HCT116 (cell line): ENCODE measurements around the gene DRD4. TPM values are rescaled to one million over a fixed set of nuclear protein-coding genes. Genes with fewer than 3 reads are reported as not detected.

Experiments
- ATAC-seq: fragments of 200-7000 bp; cut with Tn5 transposase; 2 replicates; pipeline ENCODE4 v1.9.1; 2020; ENCODE audit warnings: mild to moderate bottlenecking, moderate library complexity
- BruUV-seq: library from RNA; stranded (reverse); fragments of 400-500 nt; replicated peaks from 2 replicates; lab custom pipeline; 2021; lab: Mats Ljungman, UMichigan
- CTCF ChIA-PET: fragments of 300-600 bp; sonication (Branson Sonifier 250); formaldehyde crosslinking; loops from one replicate; lab custom pipeline; 2021; ENCODE audit warnings: antibody characterized with exemption; lab: Charles Lee
- POLR2A ChIA-PET: fragments of 300-600, 350-600 bp; sonication (Branson Sonifier 250); formaldehyde crosslinking; loops from one replicate; lab custom pipeline; 2021; ENCODE audit warnings: antibody characterized with exemption; lab: Charles Lee
- RAD21 ChIA-PET, 2 experiments: fragments of 300-600 bp; sonication (Branson Sonifier 250); formaldehyde crosslinking; loops; one replicate each; lab custom pipeline; 2023; ENCODE audit warnings: low total read pairs in 2 of 2; ENCODE audit not compliant: uncharacterized antibody in 2 of 2, unreplicated experiment in 2 of 2, low non-redundant PET in 1 of 2; lab: Charles Lee
- DNase-seq: peaks from one replicate; pipeline ENCODE4 v3.0.0-alpha.2; 2010; ENCODE audit warnings: low read depth, low spot score
- H2AFZ ChIP-seq: fragments of 200-600 bp; shearing (Covaris generic), sonication (generic); 2 replicates; pipeline ENCODE4 v1.6.1; 2017; ENCODE audit warnings: low read depth, mixed run types, mixed read lengths, antibody characterized with exemption, low read length; ENCODE audit not compliant: poor library complexity, severe bottlenecking
- H3K27ac ChIP-seq: 2 replicates; pipeline ENCODE4 v1.5.1; 2012; ENCODE audit warnings: low read depth, low read length
- H3K27me3 ChIP-seq: fragments of 200-600 bp; sonication (generic); 2 replicates; pipeline ENCODE4 v1.6.1; 2016; ENCODE audit warnings: mixed run types, low read length, mixed read lengths; ENCODE audit not compliant: insufficient read depth
- H3K36me3 ChIP-seq, 2 experiments: fragments of 200-500 bp in 1 of 2; fragments of 200-600 bp in 1 of 2; sonication (Bioruptor generic) in 1 of 2; sonication (generic) in 1 of 2; 2 replicates each; pipeline versions ENCODE4 v1.5.1 to v1.6.1; 2014 to 2016; ENCODE audit warnings: low read length in 2 of 2, inconsistent platforms in 1 of 2, mixed read lengths in 1 of 2, mixed run types in 1 of 2; ENCODE audit not compliant: insufficient read depth in 2 of 2, control insufficient read depth in 1 of 2
- H3K4me1 ChIP-seq, 2 experiments: fragments of 200-600 bp in 1 of 2; sonication (generic) in 1 of 2; 2 replicates each; pipeline versions ENCODE4 v1.5.1 to v1.6.1; 2012 to 2017; ENCODE audit warnings: low read length in 2 of 2, inconsistent platforms in 1 of 2, mild to moderate bottlenecking in 1 of 2, mixed read lengths in 1 of 2, mixed run types in 1 of 2, moderate library complexity in 1 of 2; ENCODE audit not compliant: insufficient read depth in 2 of 2, control insufficient read depth in 1 of 2
- H3K4me2 ChIP-seq: fragments of 200-600 bp; sonication (generic); 2 replicates; pipeline ENCODE4 v1.6.1; 2017; ENCODE audit warnings: mixed run types, low read length, mixed read lengths
- H3K4me3 ChIP-seq, 2 experiments: fragments of 200-600 bp in 1 of 2; sonication (generic) in 1 of 2; replicated peaks in 1 of 2; 2 replicates each; pipeline ENCODE4 v1.5.1; 2011 to 2016; ENCODE audit warnings: low read length in 2 of 2, control low read depth in 1 of 2, low read depth in 1 of 2, mild to moderate bottlenecking in 1 of 2, mixed read lengths in 1 of 2, mixed run types in 1 of 2
- H3K79me2 ChIP-seq: fragments of 200-600 bp; sonication (generic); 2 replicates; pipeline ENCODE4 v1.6.1; 2017; ENCODE audit warnings: mild to moderate bottlenecking, mixed run types, low read length, moderate library complexity, mixed read lengths; ENCODE audit not compliant: insufficient read depth
- H3K9ac ChIP-seq: fragments of 200-600 bp; sonication (generic); 2 replicates; pipeline ENCODE4 v1.6.1; 2016; ENCODE audit warnings: low read length, mixed read lengths
- H3K9me2 ChIP-seq: fragments of 200-600 bp; sonication (generic), shearing (Covaris generic); 2 replicates; pipeline ENCODE4 v1.6.1; 2017; ENCODE audit warnings: mixed run types, mild to moderate bottlenecking, moderate library complexity; ENCODE audit not compliant: insufficient read depth
- H3K9me3 ChIP-seq, 2 experiments: fragments of 200-500 bp in 1 of 2; fragments of 200-600 bp in 1 of 2; sonication (Bioruptor generic) in 1 of 2; sonication (generic) in 1 of 2; 2 replicates each; pipeline ENCODE4 v1.6.1; 2014 to 2017; ENCODE audit warnings: low read length in 2 of 2, mixed read lengths in 2 of 2, inconsistent platforms in 1 of 2, low read depth in 1 of 2, mild to moderate bottlenecking in 1 of 2, mixed run types in 1 of 2, moderate library complexity in 1 of 2; ENCODE audit not compliant: control insufficient read depth in 1 of 2, insufficient read depth in 1 of 2
- H4K20me1 ChIP-seq: fragments of 200-600 bp; sonication (generic), shearing (Covaris generic); 2 replicates; pipeline ENCODE4 v1.6.1; 2017; ENCODE audit warnings: mixed run types, mild to moderate bottlenecking, moderate library complexity; ENCODE audit not compliant: insufficient read depth
- ATF3 ChIP-seq: IDR thresholded peaks from 2 replicates; pipeline ENCODE4 v1.6.1; 2012
- CBX3 ChIP-seq: IDR thresholded peaks from 2 replicates; pipeline ENCODE4 v1.6.1; 2012; ENCODE audit warnings: low read depth
- EGR1 ChIP-seq: IDR thresholded peaks from 2 replicates; pipeline ENCODE4 v1.6.1; 2012; ENCODE audit warnings: low read depth
- ELF1 ChIP-seq: IDR thresholded peaks from 2 replicates; pipeline ENCODE4 v1.6.1; 2012; ENCODE audit warnings: low read depth, borderline replicate concordance
- EZH2 ChIP-seq: fragments of 200-600 bp; sonication (generic); IDR thresholded peaks from 2 replicates; pipeline ENCODE4 v1.6.1; 2017; ENCODE audit warnings: antibody characterized with exemption, mixed run types
- EZH2phosphoT487 ChIP-seq: fragments of 200-600 bp; IDR thresholded peaks from 2 replicates; pipeline ENCODE4 v1.6.1; 2018; ENCODE audit warnings: antibody characterized with exemption, borderline replicate concordance
- MAX ChIP-seq: IDR thresholded peaks from 2 replicates; pipeline ENCODE4 v1.6.1; 2012
- POLR2A ChIP-seq: IDR thresholded peaks from 2 replicates; pipeline ENCODE4 v1.7.0; 2011; ENCODE audit warnings: borderline replicate concordance; ENCODE audit not compliant: insufficient read depth, insufficient read length; ENCODE audit errors: extremely low read depth
- POLR2AphosphoS5 ChIP-seq: IDR thresholded peaks from 2 replicates; pipeline ENCODE4 v1.6.1; 2011; ENCODE audit warnings: mild to moderate bottlenecking, low read depth, low read length, moderate library complexity
- RAD21 ChIP-seq: IDR thresholded peaks from 2 replicates; pipeline ENCODE4 v1.6.1; 2012; ENCODE audit warnings: low read depth, mild to moderate bottlenecking
- REST ChIP-seq: IDR thresholded peaks from 2 replicates; pipeline ENCODE4 v1.6.1; 2012; ENCODE audit warnings: low read depth
- SP1 ChIP-seq: IDR thresholded peaks from 2 replicates; pipeline ENCODE4 v1.6.1; 2012; ENCODE audit warnings: low read depth
- SRF ChIP-seq: IDR thresholded peaks from 2 replicates; pipeline ENCODE4 v1.6.1; 2012; ENCODE audit warnings: low read depth
- TCF7L2 ChIP-seq: IDR thresholded peaks from 2 replicates; pipeline ENCODE4 v1.7.0; 2011; ENCODE audit warnings: borderline replicate concordance, inconsistent platforms; ENCODE audit not compliant: insufficient read depth, insufficient read length; ENCODE audit errors: extremely low read depth
- YY1 ChIP-seq: IDR thresholded peaks from 2 replicates; pipeline ENCODE4 v1.6.1; 2011; ENCODE audit warnings: low read length, low read depth, moderate library complexity, mild to moderate bottlenecking; ENCODE audit not compliant: insufficient replicate concordance; ENCODE audit errors: extremely low read depth
- ZFX ChIP-seq: fragments of 450-650 bp; IDR thresholded peaks from 2 replicates; pipeline ENCODE4 v1.6.1; 2017
- ZNF274 ChIP-seq: fragments of 200-500 bp; sonication (Bioruptor generic); IDR thresholded peaks from 2 replicates; pipeline ENCODE4 v1.6.1; 2014; ENCODE audit warnings: mild to moderate bottlenecking, low read depth, low read length, inconsistent platforms
- intact Hi-C: fragments of 100-400 bp; cut with micrococcal nuclease; formaldehyde crosslinking; loops from 2 replicates; pipeline ENCODE4 v1.10.0; 2022
- total RNA-seq: library from RNA; stranded (reverse); gene quantifications from one replicate; pipeline ENCODE4 v1.2.1, GENCODE V29; 2021; ENCODE audit not compliant: unreplicated experiment

Gene DRD4
- total RNA-seq, 1 experiment from 2014 or later, result 2.4 TPM

GRCh38 chr11:656426-656825 lies 19.4 kb downstream of the DRD4 start:
- no peak for ATAC-seq
- H3K36me3 ChIP-seq, result peaks cover 0 to 2% of the 10 kb centered on the region in 2 experiments; a peak in 1 of 4 replicates
- BruUV-seq, result no TSS peak
- CTCF ChIA-PET, result no interaction called here
- H3K27ac ChIP-seq, result no peak overlapping the region
- no peak overlapping the region for H2AFZ ChIP-seq
- H4K20me1 ChIP-seq, result no peaks in the 10 kb centered on the region
- no peak overlapping the region for H3K4me3 ChIP-seq
- H3K4me2 ChIP-seq, result no peak overlapping the region
- no peaks in the 10 kb centered on the region for H3K4me1 ChIP-seq
- POLR2A ChIA-PET, result no interaction called here
- H3K9me3 ChIP-seq, result no peaks in the 10 kb centered on the region
- no peaks in the 10 kb centered on the region for H3K9me2 ChIP-seq
- RAD21 ChIA-PET, result no interaction called here
- no peaks in the 10 kb centered on the region for H3K79me2 ChIP-seq
- DNase-seq, result no peak
- no peaks in the 10 kb centered on the region for H3K27me3 ChIP-seq
- intact Hi-C loops, result no loop called here
- TF ChIP-seq ATF3 (no peak), EGR1 (no peak)
- H3K9ac ChIP-seq, result no peak overlapping the region

- Histone ChIP-seq H3K79me2 (no peaks in the 10 kb centered on the region), H3K9me2 (no peaks in the 10 kb centered on the region), H4K20me1 (no peaks in the 10 kb centered on the region), H3K36me3 (peaks cover 0 to 2% of the 10 kb centered on the region in 2 experiments; a peak in 1 of 4 replicates), H2AFZ (no peak overlapping the region), H3K27me3 (no peaks in the 10 kb centered on the region), H3K4me1 (no peaks in the 10 kb centered on the region), H3K9ac (no peak overlapping the region), H3K27ac (no peak overlapping the region), H3K9me3 (no peaks in the 10 kb centered on the region), H3K4me3 (no peak overlapping the region), H3K4me2 (no peak overlapping the region)
- RAD21 ChIA-PET, result no interaction called here
- DNase-seq (no peak), ATAC-seq (no peak)
- BruUV-seq, result no TSS peak
- POLR2A ChIA-PET, result no interaction called here
- intact Hi-C loops, result no loop called here
- CTCF ChIA-PET, result no interaction called here
- TF ChIP-seq CBX3 (no peak), POLR2AphosphoS5 (no peak), YY1 (no peak), EZH2 (no peak), POLR2A (no peak), MAX (no peak), ZFX (no peak), RAD21 (no peak), REST (no peak), SP1 (no peak), ATF3 (no peak), EGR1 (no peak), TCF7L2 (no peak), ELF1 (no peak), ZNF274 (no peak), EZH2phosphoT487 (no peak), SRF (no peak)
Measured at GRCh38 chr11:656866-657265, 19.8 kb downstream of the DRD4 start.
